Activated naive CD4-positive, alpha-beta T cell treated with Interleukin-2 at 50 U/mL for 16 hours (primary cell): ENCODE measurements around the gene GNAO1.
A peak's percentile ranks its signal among the peaks of the same experiment; 100 is the strongest.

Experiments
- DNase-seq: peaks from one replicate; pipeline ENCODE4 v3.0.0-alpha.2; 2020

Gene GNAO1

GRCh38 chr16:56244612-56245011, 53.3 kb downstream of the GNAO1 start:
- DNase-seq: no peak

DNA sequence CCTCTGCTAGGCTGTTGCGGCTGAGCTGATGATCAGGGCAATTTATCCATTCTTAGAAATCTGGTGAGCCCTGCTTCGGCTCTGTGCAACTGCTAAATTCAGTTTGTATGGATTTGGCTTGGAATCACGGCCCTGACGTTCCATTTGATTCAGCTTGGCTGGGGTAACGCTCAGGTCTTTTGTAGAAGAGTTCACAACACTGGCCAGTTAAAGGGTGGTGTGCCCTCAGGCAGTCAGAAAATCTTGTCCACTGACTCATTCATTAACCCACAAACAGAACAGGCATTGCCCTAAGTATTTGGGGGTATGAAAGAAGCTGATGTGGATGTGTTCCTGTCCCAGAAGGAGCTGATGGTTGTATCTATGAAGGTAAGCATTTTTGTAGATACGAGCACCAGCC, 53.9 kb downstream of the GNAO1 start:
- DNase-seq: no peak

DNA sequence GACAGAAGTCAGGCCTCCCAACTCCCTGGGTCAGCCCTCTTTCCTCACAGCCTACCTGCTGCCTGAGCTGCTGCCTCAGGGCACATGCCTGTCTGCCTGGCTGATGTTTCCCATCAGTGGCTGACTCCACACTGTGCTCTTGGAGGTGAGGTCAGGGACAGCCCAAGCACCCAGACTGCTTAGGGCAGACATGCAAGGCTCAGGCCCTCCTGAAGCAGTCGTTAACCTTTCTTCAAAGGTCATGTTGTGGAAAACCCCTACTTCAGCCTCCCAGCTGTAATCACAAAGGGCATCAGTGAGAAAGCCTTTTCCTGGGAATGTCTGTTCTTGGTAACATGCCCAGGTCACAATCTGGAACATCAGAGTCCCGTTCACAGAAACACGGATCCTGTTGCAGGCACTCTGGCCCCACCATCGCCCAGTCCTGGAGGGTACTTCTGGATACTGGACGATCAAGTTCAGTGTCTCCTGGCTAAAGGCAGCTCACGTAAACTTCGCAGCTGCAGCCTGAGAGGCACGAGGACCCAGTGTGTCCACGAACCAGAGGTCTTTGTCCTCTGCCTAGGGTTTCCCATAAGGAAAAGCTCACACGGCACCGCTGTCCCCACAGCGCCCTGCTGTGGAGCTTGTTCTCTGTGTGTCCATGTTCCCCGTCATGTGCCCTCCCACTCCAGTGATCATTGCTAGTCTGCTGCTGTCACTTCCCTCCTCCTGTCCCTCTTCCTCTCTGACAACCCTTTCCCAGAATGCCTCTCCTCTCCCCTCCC, 54.9 kb downstream of the GNAO1 start:
- DNase-seq: no peak

GRCh38 chr16:56247018-56247417, 55.7 kb downstream of the GNAO1 start:
- DNase-seq: no peak

- no peak for DNase-seq
Observed at GRCh38 chr16:56247808-56248207, 56.5 kb downstream of the GNAO1 start.

GRCh38 chr16:56252835-56253234, 61.5 kb downstream of the GNAO1 start:
- DNase-seq: no peak

- DNase-seq: no peak
Observed at GRCh38 chr16:56255904-56256303, 64.6 kb downstream of the GNAO1 start.

DNA sequence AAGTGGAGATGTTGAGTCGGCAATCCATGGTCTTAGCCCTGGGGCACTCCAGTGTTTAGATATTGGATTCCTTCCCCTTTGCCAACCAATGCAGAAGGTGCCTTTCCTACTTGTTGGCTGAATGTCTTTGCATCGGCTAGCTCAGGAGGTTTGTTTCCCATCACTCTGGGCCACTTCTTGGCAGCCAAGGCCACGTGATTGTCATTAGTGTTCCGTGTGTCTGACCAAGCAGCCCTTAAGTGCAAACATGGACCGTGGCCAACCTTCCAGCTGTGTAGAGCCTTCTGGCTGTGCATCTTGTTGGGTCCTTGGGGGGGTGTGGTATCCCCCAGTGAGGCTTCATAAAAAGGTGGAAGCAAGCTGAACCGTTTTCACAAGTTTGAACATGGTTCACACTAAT, 66.0 kb downstream of the GNAO1 start:
- no peak for DNase-seq

GRCh38 chr16:56257666-56258342, 66.5 kb downstream of the GNAO1 start:
- no peak for DNase-seq

GRCh38 chr16:56258508-56259424, 67.5 kb downstream of the GNAO1 start:
- DNase-seq: no peak

DNA sequence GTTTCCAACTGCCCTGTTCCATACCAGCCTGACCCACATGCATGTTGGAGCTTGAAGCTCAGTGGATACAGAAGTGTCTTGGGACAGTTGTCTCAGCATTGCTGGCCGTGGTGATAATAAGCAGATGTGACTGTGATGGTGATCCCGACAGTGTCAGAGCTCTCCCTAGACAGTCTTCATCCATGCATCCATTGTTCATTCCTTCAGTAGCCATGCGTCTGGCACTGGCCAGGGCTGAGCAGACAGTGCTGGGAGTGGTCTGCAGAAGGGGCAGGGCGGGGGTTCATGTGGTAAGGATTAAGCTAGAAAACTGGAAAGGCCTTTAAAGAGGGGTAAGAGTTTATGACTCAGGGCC, 68.1 kb downstream of the GNAO1 start:
- DNase-seq: no peak

DNA sequence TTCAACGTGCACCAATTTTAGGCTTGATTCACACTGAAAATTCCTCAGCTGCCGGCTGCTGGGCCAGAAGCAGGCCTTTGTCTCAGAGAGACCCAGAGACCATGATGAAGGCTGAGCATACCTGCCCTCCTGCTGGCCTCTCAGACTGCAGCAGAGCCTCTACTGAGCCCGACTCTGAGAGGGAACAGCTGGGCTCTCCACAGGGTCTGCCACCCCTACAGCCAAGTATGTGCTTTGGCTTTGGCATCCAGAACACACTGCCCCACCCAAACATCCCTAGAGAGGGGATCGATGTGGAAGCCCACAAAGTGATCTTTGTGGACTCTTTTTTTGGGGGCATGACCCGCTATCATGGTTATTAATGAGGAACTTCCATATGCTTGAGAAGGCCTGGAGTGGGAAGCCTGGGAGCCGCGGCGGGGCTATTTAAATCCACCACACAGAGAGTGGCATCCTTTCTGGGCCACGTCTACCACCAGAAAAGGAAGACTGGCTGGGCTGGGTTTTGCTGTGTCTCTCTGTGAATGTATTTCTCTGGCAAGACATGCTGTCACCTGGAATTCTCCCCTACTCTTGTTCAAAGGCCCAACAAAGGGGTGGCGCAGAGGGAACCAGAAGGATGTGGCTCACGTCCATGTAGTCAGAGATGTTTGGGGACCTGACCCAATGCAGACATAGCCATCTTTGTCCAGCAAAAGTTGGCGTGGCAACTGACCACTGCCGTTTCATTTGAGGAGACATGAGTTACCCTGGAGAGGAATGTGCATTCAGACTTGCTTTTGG, 69.3 kb downstream of the GNAO1 start:
- DNase-seq: no peak

DNA sequence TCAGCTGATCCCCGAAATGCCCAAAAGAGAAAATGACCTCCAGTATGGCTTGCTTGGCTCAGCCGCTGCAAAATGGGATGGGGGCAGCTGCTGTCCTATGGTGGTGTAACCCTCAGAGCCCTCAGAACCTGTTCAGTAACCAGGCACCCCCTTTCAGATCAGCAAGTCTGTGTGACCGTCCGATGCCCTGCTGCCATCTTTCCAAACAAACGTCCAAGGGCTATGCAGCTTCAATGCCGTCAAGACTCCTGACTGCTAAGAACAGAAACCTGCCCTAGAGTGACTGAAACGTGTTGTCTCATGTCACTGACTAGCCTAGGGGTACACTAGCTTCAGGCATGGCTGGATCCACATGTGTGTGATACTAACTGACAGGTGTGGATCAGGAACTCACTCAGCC, 70.4 kb downstream of the GNAO1 start:
- no peak for DNase-seq

DNA sequence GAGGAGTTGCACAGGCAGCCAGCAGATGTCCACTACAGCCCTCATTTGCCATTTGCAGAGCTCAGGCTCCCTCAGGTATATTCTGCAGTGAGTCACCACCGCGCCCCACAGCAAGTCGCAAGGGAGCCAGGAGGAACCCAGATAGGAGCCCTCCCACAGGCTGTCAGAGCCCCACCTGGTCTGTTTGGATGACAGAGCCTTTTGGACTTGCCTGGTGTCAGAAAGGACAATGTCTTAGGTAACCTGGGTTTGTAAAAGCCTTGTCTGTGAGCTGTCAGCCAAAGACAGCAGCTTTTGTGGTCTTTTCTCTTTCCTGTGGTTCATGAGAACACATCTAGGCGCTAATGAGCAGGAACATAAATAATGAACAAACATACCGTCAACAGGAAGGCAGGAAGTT, 70.9 kb downstream of the GNAO1 start:
- peak; percentile 53 for DNase-seq

DNA sequence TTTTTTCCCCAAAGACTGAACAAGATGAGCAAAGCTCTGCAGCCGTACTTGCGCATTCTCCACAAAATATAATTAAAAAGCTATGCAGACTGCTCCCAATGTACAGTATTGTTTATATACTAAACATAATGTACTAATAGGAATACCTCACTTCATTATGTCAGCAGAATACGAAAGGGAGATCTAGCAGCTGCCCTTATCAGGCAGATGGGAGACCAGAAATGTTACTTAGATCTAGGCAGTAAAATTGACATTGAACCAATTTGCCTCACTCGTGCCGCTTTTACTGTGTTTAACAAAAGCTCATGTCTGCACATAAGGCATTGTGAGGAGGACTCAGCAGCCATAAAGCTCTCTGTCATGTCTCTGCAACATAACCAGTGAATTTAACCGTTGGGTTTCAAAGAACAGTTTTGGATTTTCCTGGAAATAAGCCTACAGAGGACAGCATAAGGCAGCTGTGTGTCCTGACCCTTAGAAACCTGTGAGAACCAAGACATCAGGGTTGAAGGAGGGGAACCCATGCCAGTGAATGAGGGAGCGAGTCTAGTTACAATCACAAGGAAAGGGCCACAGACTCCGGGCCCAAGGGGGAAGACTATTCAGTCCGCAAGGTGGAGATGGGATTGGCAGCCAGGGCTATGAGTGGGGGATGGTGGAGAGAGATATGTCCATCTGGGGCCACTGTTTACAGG, 71.4 kb downstream of the GNAO1 start:
- DNase-seq: no peak

GRCh38 chr16:56263711-56264608, 72.7 kb downstream of the GNAO1 start:
- no peak for DNase-seq

GRCh38 chr16:56264609-56264972, 73.3 kb downstream of the GNAO1 start:
- no peak for DNase-seq

DNA sequence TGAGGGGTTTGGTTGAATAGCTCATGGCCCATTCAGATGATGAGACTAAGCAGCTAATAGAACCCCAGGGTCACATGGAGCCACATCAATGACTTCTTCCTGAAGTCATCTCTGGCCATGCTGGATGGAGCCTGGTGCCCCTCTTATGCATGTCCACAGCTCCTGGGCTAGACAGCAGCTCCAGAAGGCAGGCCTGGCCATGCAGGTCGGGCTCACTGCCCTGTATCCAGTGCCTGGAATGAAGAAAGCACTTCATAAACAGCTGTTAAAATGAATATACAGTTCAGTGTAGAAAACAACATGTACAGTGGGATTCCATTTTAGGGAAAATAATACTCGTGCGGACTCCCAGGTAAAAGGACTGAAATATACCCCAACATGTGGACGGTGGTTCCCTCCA, 73.9 kb downstream of the GNAO1 start:
- DNase-seq: no peak

GRCh38 chr16:56265746-56266145, 74.5 kb downstream of the GNAO1 start:
- no peak for DNase-seq

GRCh38 chr16:56266641-56267607, 75.6 kb downstream of the GNAO1 start:
- DNase-seq: no peak
